Esophagus muscularis mucosa (tissue), 4 donors: ENCODE data around the gene RPS6KL1.

Experiments used
- EP300 ChIP-seq: sonication (generic); formaldehyde crosslinking; IDR thresholded peaks from one replicate; pipeline ENCODE4 v1.6.1; 2017; ENCODE audit warnings: antibody characterized with exemption
- POLR2A ChIP-seq: fragments of 450-650 bp; IDR thresholded peaks from one replicate; pipeline ENCODE4 v1.6.1; 2017; ENCODE audit warnings: antibody characterized with exemption, moderate library complexity, mild to moderate bottlenecking, low read depth
- POLR2AphosphoS5 ChIP-seq, 2 donors: sonication (generic); formaldehyde crosslinking; IDR thresholded peaks; one replicate each; pipeline ENCODE4 v1.6.1; 2017; ENCODE audit warnings: antibody characterized with exemption in 2 of 2
- TF ChIP-seq, protein P1 (sequence below), 3 experiments: fragments of 200-600 bp in 2 of 3; fragments of 450-650 bp in 1 of 3; sonication (generic) in 2 of 3; IDR thresholded peaks; one replicate each; pipeline ENCODE4 v1.5.1; 2017 to 2019; ENCODE audit warnings: antibody characterized with exemption in 3 of 3, mild to moderate bottlenecking in 2 of 3, moderate library complexity in 1 of 3

DNA sequence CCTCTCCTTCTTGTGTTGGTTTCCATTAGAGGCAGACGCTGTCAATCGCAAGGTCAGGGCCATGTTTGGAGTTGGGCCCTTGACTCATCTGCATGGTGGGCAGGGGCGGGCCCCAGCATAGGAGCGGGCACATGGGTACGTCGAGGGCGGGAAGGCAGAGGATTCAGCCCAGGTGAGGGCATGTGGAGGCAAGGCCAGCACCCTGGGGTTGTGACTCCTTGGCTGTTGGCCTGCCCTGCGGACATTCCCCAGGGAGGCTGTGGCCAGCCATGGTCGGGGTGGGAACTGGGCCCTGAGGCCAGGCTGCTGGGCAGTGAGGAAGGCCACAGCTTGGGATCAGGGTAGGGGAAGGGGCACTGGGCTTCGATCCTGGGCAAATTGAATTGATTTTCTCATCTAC is 10.3 kb downstream of the RPS6KL1 start:
- TF ChIP-seq POLR2A (no peak), POLR2AphosphoS5 (IDR thresholded peaks at IDR 0.05) (no peak), EP300 (no peak)
- TF ChIP-seq, protein P1, sequence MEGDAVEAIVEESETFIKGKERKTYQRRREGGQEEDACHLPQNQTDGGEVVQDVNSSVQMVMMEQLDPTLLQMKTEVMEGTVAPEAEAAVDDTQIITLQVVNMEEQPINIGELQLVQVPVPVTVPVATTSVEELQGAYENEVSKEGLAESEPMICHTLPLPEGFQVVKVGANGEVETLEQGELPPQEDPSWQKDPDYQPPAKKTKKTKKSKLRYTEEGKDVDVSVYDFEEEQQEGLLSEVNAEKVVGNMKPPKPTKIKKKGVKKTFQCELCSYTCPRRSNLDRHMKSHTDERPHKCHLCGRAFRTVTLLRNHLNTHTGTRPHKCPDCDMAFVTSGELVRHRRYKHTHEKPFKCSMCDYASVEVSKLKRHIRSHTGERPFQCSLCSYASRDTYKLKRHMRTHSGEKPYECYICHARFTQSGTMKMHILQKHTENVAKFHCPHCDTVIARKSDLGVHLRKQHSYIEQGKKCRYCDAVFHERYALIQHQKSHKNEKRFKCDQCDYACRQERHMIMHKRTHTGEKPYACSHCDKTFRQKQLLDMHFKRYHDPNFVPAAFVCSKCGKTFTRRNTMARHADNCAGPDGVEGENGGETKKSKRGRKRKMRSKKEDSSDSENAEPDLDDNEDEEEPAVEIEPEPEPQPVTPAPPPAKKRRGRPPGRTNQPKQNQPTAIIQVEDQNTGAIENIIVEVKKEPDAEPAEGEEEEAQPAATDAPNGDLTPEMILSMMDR (IDR thresholded peaks at IDR 0.05), result no peak
